ENCODE measurements around the gene TNFRSF21. TPM values are rescaled to one million over a fixed set of nuclear protein-coding genes. Genes with fewer than 3 reads are reported as not detected.

Gene TNFRSF21
- total and polyA plus RNA-seq, 2 of the 8 experiments (the other 6 are each of a cell fraction or from before 2014, with no cell fraction given) = 16.4 to 52.7 TPM

- Histone ChIP-seq H3K4me1 (replicated peaks in 1 of 4; ENCODE audit: control insufficient read depth in 3 of 4, insufficient read depth in 4 of 4, low read length in 3 of 4) (peaks cover 0 to 4% (median 1%) of the 10 kb centered on the region in 4 experiments; a peak in 2 of 7 replicates), H4K5ac (ENCODE audit: insufficient read length, low read depth, low read length) (no peak overlapping the region), H2BK20ac (ENCODE audit: low read length) (no peak overlapping the region), H3K9me3 (ENCODE audit: insufficient read depth in 2 of 2, low read depth in 1 of 2, low read length in 1 of 2) (no peaks in the 10 kb centered on the region), H2BK12ac (ENCODE audit: low read depth, low read length) (no peak overlapping the region), H3K23ac (ENCODE audit: insufficient read length) (no peak overlapping the region), H4K91ac (replicated peaks; ENCODE audit: insufficient read length, low read length) (no peak overlapping the region), H3K27ac (ENCODE audit: low read depth, low read length) (no peak overlapping the region), H2BK15ac (ENCODE audit: low read length) (no peak overlapping the region), H3K14ac (ENCODE audit: insufficient read length) (no peak overlapping the region), H2AFZ (ENCODE audit: low read length) (no peak overlapping the region), H3K23me2 (ENCODE audit: low read depth, low read length) (no peaks in the 10 kb centered on the region), H3K27me3 (replicated peaks in 1 of 4; ENCODE audit: control insufficient read depth in 3 of 4, extremely low read depth in 1 of 4, insufficient read depth in 3 of 4, low read length in 3 of 4) (no peaks in the 10 kb centered on the region; a peak in 1 of 7 replicates), H3K56ac (replicated peaks; ENCODE audit: insufficient read length, low read depth, low read length) (no peak overlapping the region), H3K4ac (replicated peaks; ENCODE audit: insufficient read length, low read depth, low read length) (no peak overlapping the region), H3K79me1 (ENCODE audit: low read depth, low read length) (no peaks in the 10 kb centered on the region), H3K4me2 (ENCODE audit: insufficient read depth in 1 of 2, low read depth in 2 of 2, low read length in 2 of 2) (no peak overlapping the region), H2AK5ac (ENCODE audit: low read depth, low read length) (no peak overlapping the region), H3K4me3 (ENCODE audit: extremely low read depth in 1 of 4, insufficient read depth in 2 of 4, low read depth in 3 of 4, low read length in 4 of 4) (no peak overlapping the region), H4K20me1 (replicated peaks in 1 of 2; ENCODE audit: control insufficient read depth in 1 of 2, insufficient read depth in 2 of 2, low read length in 2 of 2) (no peaks in the 10 kb centered on the region), H2BK5ac (ENCODE audit: low read depth, low read length) (no peak overlapping the region), H3K9ac (replicated peaks in 1 of 4; ENCODE audit: extremely low read depth in 1 of 4, low read depth in 3 of 4, low read length in 3 of 4) (no peak overlapping the region), H4K8ac (ENCODE audit: extremely low read depth, insufficient read depth, low read length) (no peak overlapping the region), H3K36me3 (ENCODE audit: control insufficient read depth in 2 of 4, insufficient read depth in 4 of 4, low read length in 3 of 4) (no peaks in the 10 kb centered on the region), H3K18ac (ENCODE audit: extremely low read depth, low read length) (no peak overlapping the region), H3K79me2 (ENCODE audit: control insufficient read depth in 1 of 2, insufficient read depth in 2 of 2, low read length in 2 of 2) (no peaks in the 10 kb centered on the region), H2BK120ac (replicated peaks; ENCODE audit: low read depth, low read length) (no peak overlapping the region)
- no peak for FAIRE-seq
- ChIA-PET POLR2A (ENCODE audit: partially characterized antibody) (no interaction called here), CTCF (ENCODE audit: partially characterized antibody) (interaction anchor here (1.5 kb wide), 1 partner anchor 10 kb away, joined by 3 read pairs; no protein-coding TSS in a partner anchor)
- no peak for DNase-seq (ENCODE audit: low read depth in 1 of 2, low spot score in 2 of 2)
- TF ChIP-seq NANOG (IDR thresholded peaks at IDR 0.05; ENCODE audit: insufficient read depth, low read depth, low read length, poor library complexity, severe bottlenecking) (no peak), POU5F1 (IDR thresholded peaks at IDR 0.05; ENCODE audit: low read depth, low read length) (no peak), KDM5A (IDR thresholded peaks at IDR 0.05; ENCODE audit: low read length) (no peak), CBX5 (IDR thresholded peaks at IDR 0.05; ENCODE audit: low read depth, low read length) (no peak), CTBP2 (IDR thresholded peaks at IDR 0.05; ENCODE audit: borderline replicate concordance, insufficient read depth, insufficient read length, low read length) (no peak), TCF12 (IDR thresholded peaks at IDR 0.05; ENCODE audit: low read depth, low read length) (no peak), SAP30 (IDR thresholded peaks at IDR 0.05; ENCODE audit: insufficient read depth, insufficient replicate concordance, low read length) (no peak), HDAC2 (IDR thresholded peaks at IDR 0.05; ENCODE audit: borderline replicate concordance in 1 of 2, low read depth in 2 of 2, low read length in 2 of 2) (no peak), RAD21 (IDR thresholded peaks at IDR 0.05 in 1 of 2, conservative IDR thresholded peaks at IDR 0.05 in 1 of 2; ENCODE audit: low read depth in 2 of 2, low read length in 2 of 2) (no peak), PHF8 (conservative IDR thresholded peaks at IDR 0.05; ENCODE audit: low read depth, low read length) (no peak), TAF1 (IDR thresholded peaks at IDR 0.05; ENCODE audit: low read depth, low read length) (no peak), CREB1 (IDR thresholded peaks at IDR 0.05) (no peak), SP2 (IDR thresholded peaks at IDR 0.05; ENCODE audit: low read length) (no peak), TBP (IDR thresholded peaks at IDR 0.05; ENCODE audit: low read depth, low read length) (no peak), TEAD4 (IDR thresholded peaks at IDR 0.05; ENCODE audit: low read depth, low read length) (no peak)
Measured at GRCh38 chr6:47355496-47355895, 45.8 kb upstream of the TNFRSF21 start.
